Measurements from ENCODE around the gene CDS2. TPM values are rescaled to one million over a fixed set of nuclear protein-coding genes. Genes with fewer than 3 reads are reported as not detected.

Gene CDS2
- total RNA-seq, 1 experiment from 2014 or later, result 12.0 TPM

DNA sequence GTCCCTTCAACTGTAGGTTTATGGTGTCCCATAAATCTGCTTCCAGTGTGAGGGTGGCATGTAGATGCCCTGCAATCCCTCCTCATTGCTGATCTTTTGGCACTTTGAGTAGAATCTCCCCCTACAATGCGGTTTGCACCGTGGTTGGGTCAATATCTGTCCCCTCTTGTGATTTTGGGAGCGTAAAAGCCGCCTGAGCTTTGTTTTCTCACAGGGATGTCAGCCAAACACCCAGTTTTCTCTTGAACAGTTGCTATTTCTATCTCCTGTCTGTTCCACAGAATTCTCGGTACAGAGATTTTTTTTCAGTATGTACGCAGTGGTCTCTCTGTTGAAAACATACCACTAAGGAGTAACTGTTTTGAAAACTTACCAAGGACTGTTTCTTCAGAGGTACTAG is 21.8 kb downstream of the CDS2 start:
- in situ Hi-C loops (cut with HindIII; ENCODE audit: low sequenced_read_pairs), result no loop called here
- DNase-seq (ENCODE audit: low spot score), result peak; percentile 52

DNA sequence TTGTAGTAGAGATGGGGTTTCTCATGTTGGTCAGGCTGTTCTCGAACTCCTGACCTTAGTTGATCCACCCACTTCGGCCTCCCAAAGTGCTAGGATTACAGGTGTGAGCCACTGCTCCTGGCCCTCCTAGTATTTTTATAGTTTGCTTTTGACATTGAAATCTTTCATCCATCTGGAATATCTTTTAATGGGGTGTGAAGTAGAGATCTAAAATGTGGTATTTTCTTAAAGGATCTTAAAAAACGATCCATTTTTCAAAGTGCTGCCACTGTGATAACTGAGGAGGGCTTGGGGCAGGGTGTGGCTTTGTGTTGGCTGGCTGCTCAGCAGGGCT is 23.1 kb downstream of the CDS2 start:
- in situ Hi-C loops (cut with HindIII; ENCODE audit: low sequenced_read_pairs), result no loop called here
- no peak for DNase-seq (ENCODE audit: low spot score)

DNA sequence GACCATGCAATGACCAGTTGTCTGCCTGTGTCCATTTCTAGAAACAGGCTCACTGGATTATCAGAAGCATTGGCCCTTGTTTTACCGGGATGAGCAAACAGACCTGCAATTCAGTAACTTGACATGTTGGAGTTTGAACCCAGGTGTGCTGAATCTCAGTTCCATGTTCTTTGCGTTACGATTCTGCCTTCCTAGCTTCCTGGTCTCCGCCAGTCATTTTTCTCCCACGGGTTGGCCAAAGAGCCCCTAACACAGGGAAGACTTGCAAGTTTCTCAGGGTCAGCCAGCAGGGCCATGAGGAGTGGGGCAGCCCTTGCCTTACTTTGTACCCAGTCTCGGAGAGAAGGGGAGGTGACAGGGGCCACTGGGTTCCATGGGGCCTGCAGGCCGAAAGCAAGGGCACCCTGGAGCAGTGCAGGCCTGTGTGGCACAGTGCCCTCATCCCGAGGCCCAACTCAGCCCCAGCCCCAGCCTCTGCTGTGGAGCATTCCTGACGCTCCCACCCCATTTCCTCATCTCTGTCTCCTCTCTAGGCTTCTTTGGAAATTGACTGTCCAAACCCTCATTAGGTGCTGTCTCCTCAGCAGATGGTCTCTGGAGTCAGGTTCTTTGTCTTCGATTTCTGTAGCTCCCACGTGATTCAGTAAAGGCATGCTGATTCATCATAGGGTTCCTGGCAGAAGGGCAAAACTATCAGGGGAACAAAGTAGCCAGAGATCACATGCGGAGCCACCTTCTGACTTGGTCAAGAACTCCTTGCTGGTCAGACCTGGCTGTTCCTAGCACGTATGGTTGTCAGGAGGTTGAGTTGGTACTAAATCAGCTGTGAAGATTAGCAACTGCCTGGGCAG is 23.6 kb downstream of the CDS2 start:
- in situ Hi-C loops (cut with HindIII; ENCODE audit: low sequenced_read_pairs), result no loop called here
- peak; percentile 42 for DNase-seq (ENCODE audit: low spot score)

DNA sequence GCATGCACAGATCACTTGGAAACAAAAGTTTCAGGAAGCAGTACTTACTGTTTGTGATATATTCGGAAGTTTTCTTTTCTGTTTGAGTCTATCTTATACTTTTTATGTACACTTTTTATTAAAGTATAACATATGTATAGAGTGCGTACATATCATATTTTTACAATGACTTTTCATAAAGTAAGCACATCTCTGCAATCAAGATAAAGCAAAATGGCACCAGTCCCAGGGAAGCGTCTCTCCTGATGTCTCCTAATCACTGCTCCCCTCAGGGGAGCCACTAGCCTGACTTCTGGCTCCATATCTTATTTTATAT is 26.3 kb downstream of the CDS2 start:
- in situ Hi-C loops (cut with HindIII; ENCODE audit: low sequenced_read_pairs), result no loop called here
- no peak for DNase-seq (ENCODE audit: low spot score)

DNA sequence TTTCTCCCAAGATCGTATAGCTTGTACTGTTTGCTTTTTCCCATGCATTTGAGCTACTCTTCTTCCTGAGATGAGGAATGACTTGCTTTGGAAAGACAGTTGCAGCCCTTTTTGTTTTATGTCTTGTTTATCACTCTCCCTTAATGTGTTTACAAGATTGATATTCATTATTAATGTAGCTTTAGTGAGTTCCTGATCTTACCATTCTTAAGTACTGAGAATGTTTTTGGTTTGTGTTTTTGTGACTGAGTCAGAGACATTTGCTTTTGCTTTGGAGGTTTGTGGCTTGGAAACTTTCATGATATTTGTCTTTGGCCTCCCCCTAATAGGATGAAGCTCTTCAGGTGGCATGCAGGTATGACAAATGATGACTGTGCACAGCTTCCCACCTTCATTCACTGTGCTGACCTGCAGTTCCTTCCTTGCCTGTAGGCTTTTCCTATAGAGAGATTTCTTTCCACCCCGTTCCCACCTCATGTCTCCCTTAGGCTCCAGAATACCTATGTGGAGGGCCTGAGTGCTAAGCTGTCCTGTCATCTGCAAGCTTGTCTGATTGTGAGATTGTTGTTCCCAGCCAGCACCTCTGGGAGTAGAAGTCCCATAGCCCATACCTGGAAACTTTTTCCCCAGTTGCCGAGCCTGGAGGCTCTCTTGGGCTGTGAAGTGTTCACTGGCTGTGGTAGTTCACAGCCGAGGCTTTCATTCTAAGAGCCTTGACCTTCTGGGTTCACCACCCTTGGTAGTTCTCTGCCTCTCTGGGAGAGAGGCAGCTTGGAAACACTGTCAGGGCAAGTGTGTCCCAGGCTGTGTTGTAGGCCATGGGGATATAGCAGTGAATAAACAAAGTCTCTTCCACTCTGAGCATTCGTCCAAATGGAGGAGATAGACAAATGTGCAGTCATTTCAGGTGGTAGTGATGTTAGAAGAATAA is 27.1 kb downstream of the CDS2 start:
- in situ Hi-C loops (cut with HindIII; ENCODE audit: low sequenced_read_pairs), result no loop called here
- DNase-seq (ENCODE audit: low spot score), result no peak

DNA sequence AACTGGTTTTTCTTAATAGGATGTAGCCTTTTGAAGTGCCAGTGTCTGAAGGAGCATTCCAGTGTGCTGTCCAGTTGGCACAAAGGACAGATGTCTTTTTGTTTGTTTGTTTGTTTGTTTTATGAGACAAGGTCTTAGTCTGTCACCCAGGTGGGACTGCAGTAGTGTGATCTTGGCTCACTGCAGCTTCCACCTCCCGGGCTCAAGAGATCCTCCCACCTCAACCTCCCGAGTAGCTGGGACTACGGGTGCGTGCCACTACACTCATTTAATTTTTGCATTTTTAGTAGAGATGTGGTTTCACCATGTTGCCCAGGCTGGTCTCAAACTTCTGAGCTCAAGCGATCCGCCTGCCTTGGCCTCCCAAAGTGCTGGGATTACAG is 27.7 kb downstream of the CDS2 start:
- in situ Hi-C loops (cut with HindIII; ENCODE audit: low sequenced_read_pairs), result no loop called here
- no peak for DNase-seq (ENCODE audit: low spot score)

DNA sequence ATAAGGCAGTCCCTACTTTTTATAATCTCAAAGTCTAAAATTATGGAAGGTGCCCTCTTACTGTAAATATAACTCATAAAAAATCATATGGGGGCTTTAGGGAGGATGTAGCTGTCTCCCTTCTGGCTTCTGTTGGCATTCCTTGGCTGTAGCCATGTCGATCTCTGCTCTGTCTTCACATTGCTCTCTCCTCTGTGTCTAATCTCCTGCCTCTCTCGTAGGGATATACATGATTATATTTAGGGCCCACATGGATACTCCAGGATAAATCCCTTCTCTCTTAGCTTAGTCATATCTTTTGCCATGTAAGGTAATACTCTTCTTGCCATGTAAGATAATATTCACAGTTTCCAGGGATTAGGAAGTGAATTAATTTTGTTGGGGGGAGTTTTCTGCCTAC is 28.6 kb downstream of the CDS2 start:
- in situ Hi-C loops (cut with HindIII; ENCODE audit: low sequenced_read_pairs), result no loop called here
- no peak for DNase-seq (ENCODE audit: low spot score)

DNA sequence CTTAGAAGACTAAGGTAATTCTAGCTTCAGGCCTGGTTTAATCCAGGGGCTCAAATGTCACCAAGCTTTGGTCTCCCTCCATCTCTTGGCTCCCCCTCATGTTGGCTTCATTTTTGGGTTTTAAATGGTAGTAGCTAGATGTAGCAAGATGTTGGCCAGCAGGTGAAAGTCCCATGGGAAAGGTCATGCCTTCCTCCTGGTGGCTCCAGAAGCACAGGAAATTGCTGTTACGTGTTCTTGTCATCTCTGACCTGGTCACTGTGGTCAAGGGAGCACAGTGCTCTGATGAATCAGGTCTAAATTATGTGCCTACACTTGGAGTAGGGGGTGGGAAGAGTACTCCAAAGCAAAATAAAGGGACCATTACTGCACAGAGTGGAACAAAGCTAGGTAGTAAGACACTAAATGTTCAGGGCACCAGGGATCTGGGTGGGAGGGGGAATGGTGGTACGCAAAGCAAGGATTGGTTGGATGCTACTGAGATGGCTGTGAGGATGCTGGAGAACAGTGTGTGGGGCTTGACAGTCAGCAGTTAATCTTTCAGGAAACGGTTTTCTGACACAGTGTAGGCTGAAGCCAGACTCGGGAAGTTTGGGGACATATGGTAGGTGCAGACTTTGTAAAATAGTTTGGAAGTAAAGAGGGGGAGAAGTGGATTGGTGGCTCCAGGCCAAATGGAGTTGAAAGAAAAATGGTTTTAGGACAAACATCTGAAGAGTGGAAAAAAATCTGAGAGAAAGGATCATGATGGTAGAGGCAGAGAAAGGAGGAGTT is 30.1 kb downstream of the CDS2 start:
- in situ Hi-C loops (cut with HindIII; ENCODE audit: low sequenced_read_pairs), result no loop called here

DNA sequence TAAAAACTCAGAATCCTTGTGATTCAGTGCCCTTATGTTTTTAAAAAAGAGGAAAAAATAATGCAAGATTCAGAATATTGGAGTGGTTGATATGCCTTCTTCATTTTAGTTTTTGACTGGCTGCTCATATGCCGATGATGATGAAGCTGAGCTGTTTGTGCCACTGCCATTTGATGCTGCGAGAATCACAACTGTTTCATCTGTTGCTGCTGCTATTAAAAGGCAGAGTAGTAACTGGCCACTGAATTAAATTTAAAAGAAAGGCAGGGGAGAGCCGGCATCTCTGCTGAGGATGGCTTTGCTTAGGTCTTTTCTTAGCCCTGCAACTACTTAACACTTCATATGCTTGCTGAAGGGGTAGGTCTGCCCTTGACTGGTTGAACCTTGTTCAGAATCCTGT is 33.1 kb downstream of the CDS2 start:
- no peak for DNase-seq (ENCODE audit: low spot score)
- in situ Hi-C loops (cut with HindIII; ENCODE audit: low sequenced_read_pairs), result no loop called here

More for the DNA sequence above, 30.1 kb downstream of the CDS2 start:
- DNase-seq (ENCODE audit: low spot score), result no peak

DNA sequence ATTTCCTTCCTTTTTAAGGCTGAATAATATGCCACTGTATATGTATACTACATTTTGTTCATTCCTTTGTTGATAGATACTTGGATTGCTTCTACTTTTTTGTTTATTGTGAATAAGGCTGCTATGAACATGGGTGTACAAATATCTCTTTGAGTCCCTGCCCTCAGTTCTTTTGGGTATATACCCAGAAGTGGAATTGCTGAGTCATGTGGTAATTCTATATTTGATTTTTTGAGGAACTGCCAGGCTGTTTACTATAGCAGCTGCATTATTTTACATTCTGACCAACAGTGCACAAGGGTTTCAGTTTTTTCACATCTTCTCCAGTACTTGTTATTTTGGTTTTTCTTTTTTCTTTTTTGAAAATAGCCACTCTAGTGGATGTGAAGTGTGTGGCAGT is 34.1 kb downstream of the CDS2 start:
- no peak for DNase-seq (ENCODE audit: low spot score)
- in situ Hi-C loops (cut with HindIII; ENCODE audit: low sequenced_read_pairs), result no loop called here

DNA sequence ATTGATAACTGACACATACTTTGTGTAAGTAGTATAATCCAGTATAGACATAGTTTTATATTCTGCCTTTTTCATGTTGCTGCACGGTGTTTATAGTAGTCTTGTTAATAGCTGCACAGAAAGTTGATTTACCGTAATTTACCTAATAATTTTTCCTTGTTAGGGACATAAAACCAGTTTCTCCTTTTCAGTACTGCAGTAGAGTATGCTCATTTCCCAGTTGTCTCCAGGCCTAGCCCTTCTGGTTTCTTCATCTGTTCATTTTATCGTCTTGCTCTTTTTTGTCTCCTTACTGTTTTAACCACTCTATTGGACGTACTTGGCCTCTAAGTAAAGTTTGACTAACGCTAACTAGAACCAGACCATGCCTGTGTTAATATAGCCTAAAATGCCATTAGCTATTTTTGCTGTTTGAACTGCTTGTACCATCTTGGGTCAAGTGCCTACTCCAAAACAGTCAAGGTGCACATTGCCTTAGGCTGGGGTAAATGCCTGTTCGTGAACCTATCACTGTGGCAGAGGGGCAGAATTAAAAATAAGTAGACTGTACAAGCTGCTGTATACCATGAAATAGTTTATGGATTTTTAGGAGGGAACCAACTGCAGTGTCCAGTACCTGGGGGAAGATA is 34.8 kb downstream of the CDS2 start:
- in situ Hi-C loops (cut with HindIII; ENCODE audit: low sequenced_read_pairs), result no loop called here
- no peak for DNase-seq (ENCODE audit: low spot score)

DNA sequence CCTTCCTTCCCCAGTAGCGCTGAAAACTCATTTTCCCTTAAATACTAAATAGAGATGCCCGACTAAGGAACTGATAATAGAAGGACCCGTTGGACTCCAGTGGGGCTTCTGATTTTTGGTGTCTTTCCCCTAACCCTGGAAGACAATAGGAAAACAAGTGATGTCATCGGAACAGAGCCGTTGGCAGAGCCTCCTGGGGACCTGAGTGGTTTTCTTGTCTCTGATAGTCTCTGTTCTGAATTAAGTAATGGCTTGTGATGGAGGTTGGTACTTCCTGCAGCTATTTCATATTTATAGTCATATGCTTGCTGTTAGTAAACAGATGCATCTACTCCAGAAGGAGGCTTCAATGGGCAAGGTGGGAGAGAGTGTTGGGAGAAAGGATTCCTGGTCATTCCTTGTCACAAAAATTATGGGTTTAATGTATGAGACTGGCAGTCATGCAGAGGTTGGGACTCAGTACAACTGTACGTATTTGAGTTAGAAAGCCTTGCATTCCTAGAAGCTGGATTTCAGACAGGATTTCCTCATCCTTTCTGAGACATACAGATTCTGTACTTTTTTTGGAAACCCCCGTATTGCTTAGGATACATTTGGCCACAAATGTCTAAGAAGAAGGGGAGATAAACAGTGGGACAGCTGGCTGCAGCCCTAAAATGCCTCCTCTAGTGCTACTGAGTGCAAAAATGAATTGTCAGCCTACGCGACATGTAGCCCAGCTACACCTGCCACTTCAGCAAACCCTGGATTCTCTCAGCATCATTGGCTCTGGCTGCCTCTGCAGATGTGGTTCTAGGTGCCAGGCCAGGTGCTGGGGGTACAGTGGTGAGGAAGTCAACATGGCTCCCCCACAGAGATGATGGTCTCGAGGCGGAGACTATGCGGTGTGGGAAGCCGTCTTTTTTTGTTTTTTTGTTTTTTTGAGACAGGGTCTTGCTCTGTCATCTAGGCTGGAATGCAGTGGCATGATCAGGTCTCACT is 38.1 kb downstream of the CDS2 start:
- in situ Hi-C loops (cut with HindIII; ENCODE audit: low sequenced_read_pairs), result no loop called here
- DNase-seq (ENCODE audit: low spot score), result peak; percentile 75

DNA sequence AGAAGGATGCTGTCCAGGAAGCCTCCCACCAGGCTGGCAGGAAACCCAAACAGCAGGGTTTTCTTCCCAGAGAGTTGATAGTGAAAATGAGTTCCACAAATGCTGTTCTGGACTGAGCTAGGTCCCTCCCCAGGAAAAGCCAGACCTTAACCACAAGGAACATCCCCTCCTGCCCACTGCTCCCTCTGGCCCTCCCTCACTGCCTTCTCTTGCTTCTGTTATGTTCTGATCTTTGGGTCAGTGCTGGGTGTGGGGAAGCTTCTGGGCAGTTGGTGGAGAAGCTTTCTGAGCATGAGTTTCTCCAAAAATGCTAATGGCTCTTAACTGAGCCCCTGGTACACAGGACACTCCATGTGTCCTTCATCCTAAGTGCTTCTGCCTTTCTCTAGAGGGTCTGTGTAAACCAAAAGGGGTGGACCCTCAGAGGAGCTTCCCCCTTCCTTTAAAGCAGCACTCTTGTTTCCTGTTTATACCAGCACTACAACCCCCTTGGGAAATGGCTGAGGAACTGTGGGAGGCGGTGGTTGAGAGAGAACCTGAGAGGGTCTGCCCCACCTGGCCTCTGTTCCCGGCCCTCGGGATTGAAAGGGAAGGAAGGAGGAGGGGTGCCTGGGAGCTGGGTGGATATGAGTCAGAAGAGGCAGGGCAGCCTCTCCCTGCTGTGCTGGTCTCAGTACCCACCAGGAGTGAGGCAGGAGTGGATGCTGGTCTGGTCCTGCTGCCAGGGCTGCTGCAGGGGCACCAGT is 42.0 kb downstream of the CDS2 start:
- no peak for DNase-seq (ENCODE audit: low spot score)
- in situ Hi-C loops (cut with HindIII; ENCODE audit: low sequenced_read_pairs), result no loop called here

DNA sequence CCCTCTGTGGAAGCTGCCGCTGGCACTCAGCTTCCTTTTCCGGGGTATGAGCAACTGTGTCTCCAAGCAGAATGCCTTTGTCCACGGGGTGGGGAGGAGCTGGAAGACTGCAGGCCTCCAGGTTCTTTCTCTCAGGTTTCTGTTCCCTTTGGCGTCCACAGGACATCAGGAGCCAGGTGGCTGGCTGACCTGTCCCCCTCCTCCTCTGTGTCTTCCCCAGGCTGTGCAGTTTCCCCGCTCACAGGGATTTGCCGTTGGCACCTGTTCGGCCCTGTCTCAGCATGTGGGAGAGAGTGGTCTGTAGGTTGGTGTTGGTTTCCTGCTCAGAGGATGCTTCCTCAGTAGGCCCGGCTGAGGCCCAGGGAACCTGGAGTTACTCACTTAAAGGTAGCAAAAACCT is 43.5 kb downstream of the CDS2 start:
- peak; percentile 51 for DNase-seq (ENCODE audit: low spot score)
- in situ Hi-C loops (cut with HindIII; ENCODE audit: low sequenced_read_pairs), result no loop called here

DNA sequence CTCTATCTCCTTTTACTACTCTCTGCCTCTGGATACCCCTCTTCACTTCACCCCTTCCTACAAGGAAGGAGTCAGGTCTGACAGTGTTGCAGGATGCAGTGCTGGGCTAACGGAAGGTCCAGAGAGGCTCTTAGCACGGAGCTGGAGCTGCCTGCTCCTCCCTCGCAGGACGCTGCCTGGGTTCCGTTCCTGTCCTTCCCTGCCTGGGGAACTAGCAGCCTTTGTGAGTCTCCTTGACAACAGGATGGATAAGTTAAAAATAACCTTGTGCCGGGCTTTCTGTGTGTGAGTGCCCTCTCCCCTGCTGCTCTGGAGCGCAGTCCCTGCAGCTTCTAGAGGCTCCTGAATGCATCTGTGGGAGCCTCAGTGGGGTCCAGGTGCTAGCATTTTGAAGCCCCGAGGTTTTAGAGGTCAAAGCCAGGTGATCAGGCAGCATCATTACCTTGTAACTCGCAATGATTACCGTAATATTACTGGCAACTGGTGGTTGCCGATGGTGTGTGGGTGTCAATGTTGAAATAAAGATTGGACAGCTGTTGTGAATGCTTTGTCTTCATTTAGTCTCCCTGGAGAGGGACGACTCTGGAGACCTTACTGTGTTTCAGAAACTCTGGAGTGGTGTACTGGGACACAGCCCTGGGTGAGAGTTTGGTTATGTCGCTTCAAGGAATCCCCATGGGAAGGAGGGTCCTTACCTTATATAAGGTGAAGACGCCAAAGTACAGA is 44.4 kb downstream of the CDS2 start:
- in situ Hi-C loops (cut with HindIII; ENCODE audit: low sequenced_read_pairs), result no loop called here
- peak; percentile 91 for DNase-seq (ENCODE audit: low spot score)

DNA sequence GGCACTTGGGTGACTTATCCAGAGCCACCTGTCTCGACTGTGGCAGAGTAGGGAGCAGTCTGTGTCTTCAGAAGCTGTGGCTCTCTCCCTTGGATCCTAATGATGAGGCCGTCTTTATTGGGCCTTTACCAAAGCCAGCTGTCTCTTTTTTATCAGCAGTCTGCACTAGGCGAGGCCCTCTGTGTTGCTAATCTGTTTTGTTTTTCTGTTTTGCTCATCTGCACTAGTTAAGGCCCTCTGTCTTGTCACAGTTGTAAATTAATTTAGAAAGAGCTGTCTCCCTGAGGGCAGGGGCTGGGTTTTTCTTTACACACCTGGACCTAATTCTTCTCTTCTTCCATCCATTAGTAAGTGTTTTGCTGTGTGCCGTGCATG is 45.0 kb downstream of the CDS2 start:
- DNase-seq (ENCODE audit: low spot score), result peak; percentile 30
- in situ Hi-C loops (cut with HindIII; ENCODE audit: low sequenced_read_pairs), result no loop called here

DNA sequence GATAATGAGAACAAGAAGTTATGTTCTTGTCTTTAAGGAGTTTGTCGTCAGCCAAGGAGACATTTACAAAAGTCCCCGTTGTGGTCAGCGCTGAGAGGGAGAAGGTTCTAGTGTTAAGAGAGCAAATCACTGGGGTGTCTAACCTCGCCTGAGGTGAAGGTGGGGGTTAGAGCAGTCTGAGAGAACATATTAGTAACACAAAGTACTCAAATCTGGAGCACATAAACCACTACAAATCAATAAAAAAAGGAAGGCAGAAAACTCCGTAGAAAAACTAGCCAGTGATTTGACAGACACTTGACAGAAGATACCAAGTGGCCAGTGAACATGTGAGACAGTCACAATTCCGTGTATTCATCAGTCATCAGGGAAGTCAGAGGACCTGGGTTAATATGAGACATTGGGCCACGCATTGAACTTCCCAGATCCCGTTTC is 45.4 kb downstream of the CDS2 start:
- in situ Hi-C loops (cut with HindIII; ENCODE audit: low sequenced_read_pairs), result no loop called here
- DNase-seq (ENCODE audit: low spot score), result peak; percentile 37
